ENCODE data around the gene CNDP1. TPM values are rescaled to one million over a fixed set of nuclear protein-coding genes. Genes with fewer than 3 reads are reported as not detected.

Gene CNDP1
- total RNA-seq, 4 donors from 2014 or later, result not detected

DNA sequence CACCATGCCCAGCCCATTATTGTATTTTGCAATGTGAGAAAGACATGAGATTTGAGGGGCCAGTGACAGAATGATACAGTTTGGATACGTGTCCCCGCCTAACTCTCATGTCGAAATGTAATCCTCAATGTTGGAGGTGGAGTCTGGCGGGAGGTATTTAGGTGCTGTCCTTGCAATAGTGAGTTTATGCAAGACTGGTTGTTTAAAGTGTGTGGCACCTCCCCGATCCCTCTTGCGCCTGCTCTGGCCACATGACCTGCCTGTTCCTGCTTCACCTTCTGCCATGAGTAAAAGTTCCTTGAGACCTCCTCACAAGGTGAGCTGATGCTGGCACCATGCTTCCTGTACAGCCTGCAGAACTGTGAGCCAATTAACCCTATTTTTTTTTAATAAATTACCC, 16.6 kb downstream of the CNDP1 start:
- intact Hi-C loops (cut with DNase I), result loop anchor here (5.0 kb wide), 2 partner anchors 199 to 349 kb away; no protein-coding TSS in a partner anchor
- no peak for DNase-seq
- Histone ChIP-seq H3K4me1 (peaks cover 0 to 8% (median 5%) of the 10 kb centered on the region in 3 donors), H3K27ac (no peak overlapping the region), H3K36me3 (no peaks in the 10 kb centered on the region), H3K4me3 (no peak overlapping the region), H3K27me3 (peaks cover 0 to 8% (median 0%) of the 10 kb centered on the region in 4 donors), H3K9me3 (peaks cover 0 to 11% (median 8%) of the 10 kb centered on the region in 3 donors)
- 83 to 91% methylated on average over 4 to 6 of the region's 6 CpGs for WGBS, 2 donors
- TF ChIP-seq, protein P1, sequence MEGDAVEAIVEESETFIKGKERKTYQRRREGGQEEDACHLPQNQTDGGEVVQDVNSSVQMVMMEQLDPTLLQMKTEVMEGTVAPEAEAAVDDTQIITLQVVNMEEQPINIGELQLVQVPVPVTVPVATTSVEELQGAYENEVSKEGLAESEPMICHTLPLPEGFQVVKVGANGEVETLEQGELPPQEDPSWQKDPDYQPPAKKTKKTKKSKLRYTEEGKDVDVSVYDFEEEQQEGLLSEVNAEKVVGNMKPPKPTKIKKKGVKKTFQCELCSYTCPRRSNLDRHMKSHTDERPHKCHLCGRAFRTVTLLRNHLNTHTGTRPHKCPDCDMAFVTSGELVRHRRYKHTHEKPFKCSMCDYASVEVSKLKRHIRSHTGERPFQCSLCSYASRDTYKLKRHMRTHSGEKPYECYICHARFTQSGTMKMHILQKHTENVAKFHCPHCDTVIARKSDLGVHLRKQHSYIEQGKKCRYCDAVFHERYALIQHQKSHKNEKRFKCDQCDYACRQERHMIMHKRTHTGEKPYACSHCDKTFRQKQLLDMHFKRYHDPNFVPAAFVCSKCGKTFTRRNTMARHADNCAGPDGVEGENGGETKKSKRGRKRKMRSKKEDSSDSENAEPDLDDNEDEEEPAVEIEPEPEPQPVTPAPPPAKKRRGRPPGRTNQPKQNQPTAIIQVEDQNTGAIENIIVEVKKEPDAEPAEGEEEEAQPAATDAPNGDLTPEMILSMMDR (IDR thresholded peaks at IDR 0.05), result no peak
- TF ChIP-seq POLR2A (IDR thresholded peaks at IDR 0.05), result no peak

DNA sequence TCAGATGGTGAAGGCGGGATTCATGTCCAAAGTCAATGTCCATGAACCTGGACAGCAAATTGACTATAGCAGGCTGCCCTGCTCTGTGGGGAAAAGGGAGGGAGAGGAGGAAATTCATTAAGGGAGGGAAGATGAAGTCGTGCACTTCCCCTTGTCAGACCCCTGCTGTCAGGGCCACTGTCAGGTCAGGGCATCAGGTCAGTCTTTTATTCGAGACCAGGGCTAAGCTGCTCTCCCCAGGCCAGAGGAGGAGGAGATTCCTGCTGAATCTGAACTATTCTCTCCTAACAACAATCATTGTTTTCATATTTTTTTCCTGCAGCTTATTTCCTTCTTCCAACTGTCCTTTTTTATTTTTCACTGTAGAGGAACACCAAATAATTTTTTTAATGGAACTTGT, 17.2 kb downstream of the CNDP1 start:
- Histone ChIP-seq H3K36me3 (no peaks in the 10 kb centered on the region), H3K4me1 (peaks cover 0 to 6% (median under 1%) of the 10 kb centered on the region in 3 donors), H3K4me3 (no peak overlapping the region), H3K27me3 (peaks cover 0 to 13% (median 0%) of the 10 kb centered on the region in 4 donors), H3K27ac (no peak overlapping the region), H3K9me3 (peaks cover 0 to 11% (median 8%) of the 10 kb centered on the region in 3 donors)
- WGBS, 2 donors, result 45 to 48% methylated on average over 3 of the region's 3 CpGs
- intact Hi-C loops (cut with DNase I), result loop anchor here (5.0 kb wide), 2 partner anchors 199 to 349 kb away; no protein-coding TSS in a partner anchor
- TF ChIP-seq, protein P1 (IDR thresholded peaks at IDR 0.05), result no peak
- no peak for TF ChIP-seq POLR2A (IDR thresholded peaks at IDR 0.05)
- DNase-seq, result no peak

DNA sequence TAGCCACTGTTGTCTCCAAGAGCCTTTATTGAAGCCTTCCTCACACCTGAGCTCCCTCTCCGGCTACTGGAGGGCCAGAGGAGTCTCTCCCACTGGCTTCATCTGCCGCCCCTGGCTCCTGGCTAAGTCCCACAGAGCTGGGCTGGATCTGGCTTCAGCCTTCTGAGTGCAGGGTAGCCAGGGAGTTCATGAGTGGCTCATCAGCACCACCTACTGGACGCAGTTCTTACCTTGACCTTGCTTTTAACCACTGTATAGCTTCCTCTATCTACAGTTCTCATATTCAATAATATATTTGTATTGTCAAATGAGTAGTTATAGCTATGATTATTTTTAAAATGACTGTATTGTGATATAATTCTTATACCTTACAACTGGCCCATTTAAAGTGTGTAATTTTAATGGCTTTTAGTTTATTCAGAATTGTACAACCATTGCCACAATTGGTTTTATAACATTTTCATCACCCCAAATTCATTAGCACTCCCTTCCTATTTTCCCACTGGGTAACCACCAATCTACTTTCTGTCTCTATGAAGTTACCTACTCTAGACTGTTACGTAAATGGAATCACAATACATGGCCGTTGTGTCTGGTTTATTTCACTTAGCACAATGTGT, 17.7 kb downstream of the CNDP1 start:
- peak; percentile 6 for DNase-seq
- H3K36me3 ChIP-seq, result no peaks in the 10 kb centered on the region
- H3K27me3 ChIP-seq, result peaks cover 0 to 13% (median 0%) of the 10 kb centered on the region in 4 donors
- H3K4me1 ChIP-seq, result peaks cover 0 to 2% (median 0%) of the 10 kb centered on the region in 3 donors
- intact Hi-C loops (cut with DNase I), result loop anchor here (5.0 kb wide), 2 partner anchors 200 to 350 kb away; no protein-coding TSS in a partner anchor
- H3K9me3 ChIP-seq, result peaks cover 0 to 11% (median 8%) of the 10 kb centered on the region in 3 donors
- WGBS, 2 donors, result 24 to 26% methylated on average over 5 of the region's 5 CpGs
- no peak overlapping the region for H3K4me3 ChIP-seq
- H3K27ac ChIP-seq, result no peak overlapping the region
- TF ChIP-seq, protein P1 (IDR thresholded peaks at IDR 0.05), result peak; percentile 70 to 79 (median 75)
- no peak for TF ChIP-seq POLR2A (IDR thresholded peaks at IDR 0.05)

DNA sequence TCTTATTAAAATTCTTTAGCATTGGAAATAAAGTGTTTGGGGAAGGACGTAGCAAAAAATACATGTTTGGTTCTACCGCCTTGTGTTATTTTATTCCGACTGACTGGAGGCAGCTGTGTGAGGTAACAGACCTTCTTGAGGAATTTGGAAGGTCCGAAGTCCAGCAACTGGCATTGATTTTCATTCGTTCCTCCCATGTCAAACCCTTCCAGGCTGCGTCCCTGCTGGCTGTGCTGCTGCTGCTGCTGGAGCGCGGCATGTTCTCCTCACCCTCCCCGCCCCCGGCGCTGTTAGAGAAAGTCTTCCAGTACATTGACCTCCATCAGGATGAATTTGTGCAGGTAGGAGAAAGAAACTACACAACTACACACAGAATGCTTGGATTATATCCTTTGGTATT, 21.8 kb downstream of the CNDP1 start:
- Histone ChIP-seq H3K9me3 (no peaks in the 10 kb centered on the region), H3K4me3 (no peak overlapping the region), H3K36me3 (no peaks in the 10 kb centered on the region), H3K27me3 (peaks cover 0 to 19% (median 0%) of the 10 kb centered on the region in 4 donors), H3K4me1 (no peaks in the 10 kb centered on the region), H3K27ac (no peak overlapping the region)
- TF ChIP-seq, protein P1 (IDR thresholded peaks at IDR 0.05), result no peak
- no peak for TF ChIP-seq POLR2A (IDR thresholded peaks at IDR 0.05)
- WGBS, 2 donors, result 74 to 83% methylated on average over 9 to 11 of the region's 11 CpGs
- intact Hi-C loops (cut with DNase I), result no loop called here
- DNase-seq, result no peak

DNA sequence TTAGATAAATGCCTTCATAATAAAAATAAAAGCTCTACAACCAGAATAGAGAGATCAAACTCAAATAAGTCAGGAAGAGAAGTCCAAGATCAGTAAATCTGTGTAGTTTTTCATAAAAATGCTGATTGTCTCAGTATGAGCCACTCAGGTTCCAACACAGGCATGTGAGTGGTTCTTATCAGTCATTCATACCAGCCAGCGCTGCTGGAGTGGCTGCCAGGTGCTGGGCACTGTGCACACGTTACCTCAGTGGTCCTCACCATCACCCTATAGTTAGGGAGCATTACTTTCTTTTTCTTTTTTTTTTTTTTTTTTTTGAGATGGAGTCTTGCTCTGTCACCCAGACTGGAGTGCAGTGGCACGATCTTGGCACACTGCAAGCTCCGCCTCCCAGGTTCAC, 23.8 kb downstream of the CNDP1 start:
- intact Hi-C loops (cut with DNase I), result no loop called here
- Histone ChIP-seq H3K4me3 (no peak overlapping the region), H3K27ac (no peak overlapping the region), H3K4me1 (no peaks in the 10 kb centered on the region), H3K9me3 (no peaks in the 10 kb centered on the region), H3K27me3 (peaks cover 0 to 19% (median 0%) of the 10 kb centered on the region in 4 donors), H3K36me3 (no peaks in the 10 kb centered on the region)
- DNase-seq, result no peak
- TF ChIP-seq, protein P1 (IDR thresholded peaks at IDR 0.05), result no peak
- TF ChIP-seq POLR2A (IDR thresholded peaks at IDR 0.05), result no peak
- WGBS, 2 donors, result 71 to 87% methylated on average over 4 of the region's 4 CpGs
